ENCODE results near the gene RRAS2. TPM values are rescaled to one million over a fixed set of nuclear protein-coding genes. Genes with fewer than 3 reads are reported as not detected.

The RRAS2 gene
- total and polyA plus RNA-seq, 2 of the 4 experiments (the other 2 are of a cell fraction) = 85.5 to 106 TPM

GRCh38 chr11:14396273-14396672 is 37.3 kb upstream of the RRAS2 start:
- Histone ChIP-seq H2BK15ac (ENCODE audit: low read depth, low read length) (no peak overlapping the region), H2AK5ac (ENCODE audit: low read depth, low read length) (no peak overlapping the region), H2AK9ac (replicated peaks; ENCODE audit: low read depth, low read length, poor library complexity) (no peak overlapping the region), H3K4me3 (ENCODE audit: insufficient read depth, low read depth, low read length) (no peak overlapping the region), H3K27me3 (ENCODE audit: control insufficient read depth, insufficient read depth, low read length) (no peaks in the 10 kb centered on the region), H4K5ac (ENCODE audit: low read depth, low read length) (no peak overlapping the region), H3K4me2 (ENCODE audit: low read depth, low read length) (no peak overlapping the region), H2AFZ (replicated peaks; ENCODE audit: low read length, poor library complexity) (no peak overlapping the region), H4K8ac (ENCODE audit: low read depth in 2 of 2, low read length in 2 of 2) (no peak overlapping the region), H3K4me1 (ENCODE audit: control insufficient read depth, insufficient read depth, low read length) (no peaks in the 10 kb centered on the region), H3K9me1 (ENCODE audit: insufficient read depth, low read length) (no peaks in the 10 kb centered on the region), H3K9me3 (ENCODE audit: control insufficient read depth, insufficient read depth, low read length) (no peaks in the 10 kb centered on the region), H2BK20ac (ENCODE audit: low read depth, low read length) (no peak overlapping the region), H3K23ac (ENCODE audit: low read depth, low read length) (no peak overlapping the region), H3K9ac (ENCODE audit: low read depth, low read length) (no peak overlapping the region), H3K18ac (ENCODE audit: low read depth, low read length) (no peak overlapping the region), H3K14ac (replicated peaks; ENCODE audit: low read depth, low read length) (no peak overlapping the region), H4K91ac (ENCODE audit: insufficient read depth, low read depth, low read length) (no peak overlapping the region), H4K20me1 (ENCODE audit: insufficient read depth, low read length) (no peaks in the 10 kb centered on the region), H3K4ac (ENCODE audit: low read depth, low read length) (no peak overlapping the region), H3K56ac (ENCODE audit: extremely low read depth, insufficient read depth, low read length) (no peak overlapping the region), H2BK120ac (ENCODE audit: low read depth, low read length) (no peak overlapping the region), H3K36me3 (ENCODE audit: control insufficient read depth, insufficient read depth, low read length) (no peaks in the 10 kb centered on the region), H2BK5ac (ENCODE audit: low read depth, low read length, poor library complexity, severe bottlenecking) (no peak overlapping the region), H3K27ac (ENCODE audit: insufficient read depth, low read length) (no peak overlapping the region), H3K79me1 (ENCODE audit: low read depth in 1 of 2, low read length in 2 of 2) (no peaks in the 10 kb centered on the region)
- BruUV-seq (replicated peaks) = no TSS peak
- dilution Hi-C loops (cut with HindIII; ENCODE audit: low sequenced_read_pairs, unreplicated experiment) = no loop called here
- no peak for ATAC-seq (ENCODE audit: low read depth)
- ChIA-PET CTCF (no interaction called here), POLR2A (ENCODE audit: unreplicated experiment) (no interaction called here)
- no peak for DNase-seq
- TF ChIP-seq CTCF (conservative IDR thresholded peaks at IDR 0.05; ENCODE audit: low read depth, low read length) (no peak), MAZ (IDR thresholded peaks at IDR 0.05; ENCODE audit: borderline replicate concordance, low read depth, low read length) (no peak), MAFK (IDR thresholded peaks at IDR 0.05; ENCODE audit: low read depth, low read length) (no peak), USF2 (IDR thresholded peaks at IDR 0.05; ENCODE audit: low read depth, low read length) (no peak), SMC3 (IDR thresholded peaks at IDR 0.05; ENCODE audit: low read depth, low read length) (no peak), POLR2A (IDR thresholded peaks at IDR 0.05; ENCODE audit: low read depth, low read length) (no peak), ELK1 (IDR thresholded peaks at IDR 0.05; ENCODE audit: borderline replicate concordance, low read depth, low read length) (no peak), BHLHE40 (IDR thresholded peaks at IDR 0.05; ENCODE audit: low read depth, low read length) (no peak), NFE2L2 (IDR thresholded peaks at IDR 0.05; ENCODE audit: low read depth, low read length) (no peak), RCOR1 (IDR thresholded peaks at IDR 0.05; ENCODE audit: insufficient replicate concordance, low read length) (no peak), RFX5 (IDR thresholded peaks at IDR 0.05; ENCODE audit: low read depth, low read length) (no peak), MXI1 (IDR thresholded peaks at IDR 0.05; ENCODE audit: borderline replicate concordance, low read depth, low read length) (no peak), CEBPB (IDR thresholded peaks at IDR 0.05; ENCODE audit: low read depth, low read length) (no peak), CHD1 (IDR thresholded peaks at IDR 0.05; ENCODE audit: low read depth, low read length) (no peak), FOS (IDR thresholded peaks at IDR 0.05; ENCODE audit: low read depth, low read length) (no peak), RAD21 (IDR thresholded peaks at IDR 0.05; ENCODE audit: low read length) (no peak)
- intact Hi-C loops (cut with micrococcal nuclease) = no loop called here
- in situ Hi-C loops (cut with MboI; ENCODE audit: low sequenced_read_pairs) = no loop called here
